ENCODE results near the gene CC2D2B. TPM values are rescaled to one million over a fixed set of nuclear protein-coding genes. Genes with fewer than 3 reads are reported as not detected.
"Not testable (repeated sequence)": the region's sequence is repeated elsewhere in the genome, so short reads cannot be mapped to it uniquely, and the experiment has no call there.

CC2D2B gene
- polyA plus RNA-seq, 1 donor from 2014 or later = 0.28 TPM

GRCh38 chr10:95964756-95965155 is 57.0 kb downstream of the CC2D2B start:
- Mint-ChIP-seq H3K27ac (peak overlapping the region in 1 of 3 donors; percentile 71), H3K4me3 (no peak overlapping the region)

GRCh38 chr10:95976362-95977229 is 68.8 kb downstream of the CC2D2B start:
- Mint-ChIP-seq H3K4me3 (no peak overlapping the region), H3K36me3 (peaks cover 2% of the 10 kb centered on the region), H3K27ac (no peak overlapping the region), H3K27me3 (no peaks in the 10 kb centered on the region), H3K9me3 (no peaks in the 10 kb centered on the region), H3K4me1 (peaks cover 1 to 4% (median 1%) of the 10 kb centered on the region in 3 donors)

More at GRCh38 chr10:95964756-95965155, 57.0 kb downstream of the CC2D2B start:
- Mint-ChIP-seq H3K4me1 (peaks cover 13 to 22% (median 15%) of the 10 kb centered on the region in 3 donors), H3K36me3 (peaks cover 2% of the 10 kb centered on the region), H3K9me3 (peaks cover 2 to 4% (median 3%) of the 10 kb centered on the region in 3 donors), H3K27me3 (no peaks in the 10 kb centered on the region)

DNA sequence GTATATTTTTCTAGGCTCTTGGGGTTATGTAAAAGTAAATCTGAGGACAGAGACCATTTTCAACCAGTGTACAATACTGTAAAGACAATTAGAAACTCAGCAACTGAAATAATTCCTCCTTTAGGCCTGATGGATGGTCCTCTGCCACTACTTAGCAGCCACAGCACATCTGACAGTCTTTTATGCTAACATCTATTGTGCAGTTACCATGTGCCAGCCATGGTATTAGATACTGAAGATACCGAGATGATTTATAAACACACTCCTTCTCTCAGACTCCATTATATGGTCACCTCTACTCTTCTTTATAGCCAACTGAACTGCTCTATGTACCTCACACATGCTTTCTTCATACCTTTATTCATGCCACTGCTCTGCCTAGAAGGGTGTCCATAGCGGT is 74.4 kb downstream of the CC2D2B start:
- Mint-ChIP-seq H3K36me3 (peaks cover 2% of the 10 kb centered on the region), H3K9me3 (no peaks in the 10 kb centered on the region), H3K4me3 (no peak overlapping the region), H3K4me1 (no peaks in the 10 kb centered on the region), H3K27me3 (no peaks in the 10 kb centered on the region), H3K27ac (no peak overlapping the region)

GRCh38 chr10:95987685-95988426 is 80.1 kb downstream of the CC2D2B start:
- no peak overlapping the region for H3K27ac Mint-ChIP-seq
- no peaks in the 10 kb centered on the region for H3K36me3 Mint-ChIP-seq
- no peaks in the 10 kb centered on the region for H3K27me3 Mint-ChIP-seq
- H3K4me1 Mint-ChIP-seq = peaks cover 4 to 8% (median 6%) of the 10 kb centered on the region in 3 donors
- no peaks in the 10 kb centered on the region for H3K9me3 Mint-ChIP-seq
- peak overlapping the region in 1 of 4 donors; percentile 11 for H3K4me3 Mint-ChIP-seq

DNA sequence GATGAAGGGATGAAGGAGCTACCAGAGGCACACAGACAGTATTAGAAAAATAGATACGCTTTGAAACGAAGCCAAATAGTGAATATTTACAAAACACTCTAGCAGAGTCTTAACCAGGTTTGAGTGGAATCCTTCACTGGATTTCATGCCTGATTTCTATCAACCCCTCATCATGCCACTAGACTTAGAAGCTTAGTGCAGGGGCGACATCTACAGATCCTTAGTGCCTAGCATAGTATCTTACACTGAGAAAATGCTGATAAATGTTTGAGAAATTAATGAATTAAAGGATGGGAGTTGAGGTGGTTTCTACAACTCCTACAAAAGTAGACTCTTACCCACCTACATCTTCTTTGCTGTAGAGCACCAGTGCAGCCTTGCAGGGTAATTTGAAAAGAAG is 80.9 kb downstream of the CC2D2B start:
- Mint-ChIP-seq H3K36me3 (no peaks in the 10 kb centered on the region), H3K27ac (no peak overlapping the region), H3K27me3 (no peaks in the 10 kb centered on the region), H3K9me3 (no peaks in the 10 kb centered on the region), H3K4me3 (peak overlapping the region in 1 of 4 donors; percentile 47), H3K4me1 (peaks cover 4 to 8% (median 6%) of the 10 kb centered on the region in 3 donors)

- not testable (repeated sequence) for H3K4me3 Mint-ChIP-seq, H3K36me3 Mint-ChIP-seq, H3K27me3 Mint-ChIP-seq, H3K27ac Mint-ChIP-seq, H3K4me1 Mint-ChIP-seq, H3K9me3 Mint-ChIP-seq
Observed at GRCh38 chr10:95994376-95994775, 86.6 kb downstream of the CC2D2B start.

- no peaks in the 10 kb centered on the region for H3K9me3 Mint-ChIP-seq
- H3K27me3 Mint-ChIP-seq = no peaks in the 10 kb centered on the region
- peak overlapping the region in 1 of 3 donors; percentile 28 for H3K27ac Mint-ChIP-seq
- peaks cover 1% of the 10 kb centered on the region for H3K36me3 Mint-ChIP-seq
- H3K4me3 Mint-ChIP-seq = no peak overlapping the region
- H3K4me1 Mint-ChIP-seq = peaks cover 4 to 5% (median 5%) of the 10 kb centered on the region in 3 donors
Observed at GRCh38 chr10:95998255-95998784, 90.5 kb downstream of the CC2D2B start.

DNA sequence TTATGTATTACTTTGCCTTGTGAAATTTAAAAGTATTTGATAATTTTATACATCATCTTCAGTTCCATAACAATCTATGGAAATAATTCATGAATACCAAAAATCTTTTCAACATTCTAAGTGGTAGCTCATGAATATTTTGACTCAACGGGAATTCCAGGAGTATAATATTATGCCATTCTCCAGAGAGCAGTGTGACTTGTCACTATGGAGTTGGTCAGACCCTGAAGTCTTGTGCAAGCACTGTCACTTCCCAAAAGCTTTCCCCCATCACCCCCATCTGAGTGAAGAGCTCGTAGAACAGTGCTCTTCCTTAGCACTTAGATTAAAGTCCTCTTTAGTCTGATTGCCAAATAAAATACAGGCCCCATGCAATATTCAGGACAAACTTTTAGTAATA is 106.2 kb downstream of the CC2D2B start:
- H3K27me3 Mint-ChIP-seq = no peaks in the 10 kb centered on the region

GRCh38 chr10:96014473-96015102 is 106.8 kb downstream of the CC2D2B start:
- no peaks in the 10 kb centered on the region for H3K27me3 Mint-ChIP-seq
- no peak overlapping the region for H3K27ac Mint-ChIP-seq
- no peak overlapping the region for H3K4me3 Mint-ChIP-seq
- no peaks in the 10 kb centered on the region for H3K36me3 Mint-ChIP-seq
- H3K9me3 Mint-ChIP-seq = no peaks in the 10 kb centered on the region
- H3K4me1 Mint-ChIP-seq = peaks cover 0 to 4% (median 1%) of the 10 kb centered on the region in 3 donors

More for the DNA sequence above, 106.2 kb downstream of the CC2D2B start:
- no peak overlapping the region for H3K4me3 Mint-ChIP-seq
- H3K27ac Mint-ChIP-seq = no peak overlapping the region
- H3K4me1 Mint-ChIP-seq = peaks cover 0 to 4% (median 1%) of the 10 kb centered on the region in 3 donors
- no peaks in the 10 kb centered on the region for H3K9me3 Mint-ChIP-seq
- no peaks in the 10 kb centered on the region for H3K36me3 Mint-ChIP-seq

- Mint-ChIP-seq H3K27me3 (no peaks in the 10 kb centered on the region), H3K27ac (no peak overlapping the region), H3K4me1 (peaks cover 0 to 4% (median 1%) of the 10 kb centered on the region in 3 donors)
Observed at GRCh38 chr10:96017191-96017687, 109.5 kb downstream of the CC2D2B start.

DNA sequence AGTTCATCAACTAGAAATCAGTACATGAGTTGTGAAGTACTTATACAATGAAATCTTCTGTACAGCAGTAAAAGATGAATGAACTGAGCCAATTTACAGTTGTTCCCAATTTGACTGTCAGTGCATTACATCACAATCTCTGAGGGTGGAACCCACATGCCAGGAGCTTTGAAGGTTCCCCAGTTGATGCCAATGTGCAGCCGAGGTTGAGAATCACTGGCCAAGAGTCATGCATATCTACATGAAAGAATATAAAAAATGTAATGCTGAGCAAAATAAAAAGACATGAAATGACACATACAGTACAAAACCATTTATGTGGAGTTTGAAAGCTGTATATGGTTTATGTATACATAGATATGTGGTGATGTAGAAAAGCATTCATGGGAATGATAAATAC is 113.6 kb downstream of the CC2D2B start:
- H3K27me3 Mint-ChIP-seq = no peaks in the 10 kb centered on the region
- peaks cover 0 to 2% (median 0%) of the 10 kb centered on the region in 3 donors for H3K9me3 Mint-ChIP-seq
- no peak overlapping the region for H3K4me3 Mint-ChIP-seq
- no peak overlapping the region for H3K27ac Mint-ChIP-seq
- no peaks in the 10 kb centered on the region for H3K36me3 Mint-ChIP-seq
- peaks cover 0 to 4% (median 1%) of the 10 kb centered on the region in 3 donors for H3K4me1 Mint-ChIP-seq

More at GRCh38 chr10:96017191-96017687, 109.5 kb downstream of the CC2D2B start:
- Mint-ChIP-seq H3K9me3 (no peaks in the 10 kb centered on the region), H3K36me3 (no peaks in the 10 kb centered on the region), H3K4me3 (no peak overlapping the region)

DNA sequence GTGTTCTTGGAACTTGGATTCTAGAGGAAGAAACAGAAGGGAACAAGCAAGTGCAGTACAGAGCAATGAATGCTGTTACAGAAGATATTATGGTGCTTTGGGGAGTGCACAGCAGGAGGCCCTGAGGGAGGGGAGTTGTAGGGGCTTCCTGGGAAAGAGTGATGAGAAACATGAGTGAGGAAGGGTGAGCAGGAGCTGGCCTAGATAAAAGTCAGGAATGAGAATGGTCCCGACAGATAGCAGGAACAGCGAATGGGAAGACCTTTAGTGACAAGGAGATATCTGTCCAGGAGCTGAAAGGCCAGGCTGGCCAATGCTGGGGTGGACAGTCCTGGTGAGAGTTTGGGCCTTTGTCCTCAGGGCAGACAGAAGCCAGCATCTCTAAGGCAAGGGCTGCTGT is 115.0 kb downstream of the CC2D2B start:
- H3K4me3 Mint-ChIP-seq = no peak overlapping the region
- H3K9me3 Mint-ChIP-seq = peaks cover 0 to 3% (median 0%) of the 10 kb centered on the region in 3 donors
- H3K4me1 Mint-ChIP-seq = no peaks in the 10 kb centered on the region
- H3K27ac Mint-ChIP-seq = no peak overlapping the region
- H3K36me3 Mint-ChIP-seq = no peaks in the 10 kb centered on the region
- H3K27me3 Mint-ChIP-seq = no peaks in the 10 kb centered on the region

DNA sequence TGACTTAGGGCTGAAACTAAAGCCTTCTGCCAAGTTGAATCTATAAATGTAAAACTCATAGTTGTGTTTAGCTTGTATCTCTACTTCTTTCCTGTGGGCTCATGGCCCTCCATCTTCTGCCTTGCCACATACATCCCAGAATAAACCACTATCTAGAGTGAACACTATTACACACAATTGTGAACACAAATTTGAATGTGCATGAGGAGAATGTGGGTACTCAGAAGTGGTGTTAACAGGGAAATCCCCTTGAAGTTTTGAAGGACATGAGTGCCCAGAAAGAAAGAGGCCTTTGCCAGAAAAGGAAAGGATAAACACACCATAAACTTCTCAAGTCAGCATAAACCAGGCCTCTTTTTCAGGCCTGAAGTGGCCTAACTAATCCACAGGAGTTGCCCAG is 115.4 kb downstream of the CC2D2B start:
- H3K4me3 Mint-ChIP-seq = no peak overlapping the region
- H3K9me3 Mint-ChIP-seq = peaks cover 0 to 3% (median 0%) of the 10 kb centered on the region in 3 donors
- no peak overlapping the region for H3K27ac Mint-ChIP-seq
- H3K27me3 Mint-ChIP-seq = no peaks in the 10 kb centered on the region
- H3K4me1 Mint-ChIP-seq = no peaks in the 10 kb centered on the region
- H3K36me3 Mint-ChIP-seq = no peaks in the 10 kb centered on the region

DNA sequence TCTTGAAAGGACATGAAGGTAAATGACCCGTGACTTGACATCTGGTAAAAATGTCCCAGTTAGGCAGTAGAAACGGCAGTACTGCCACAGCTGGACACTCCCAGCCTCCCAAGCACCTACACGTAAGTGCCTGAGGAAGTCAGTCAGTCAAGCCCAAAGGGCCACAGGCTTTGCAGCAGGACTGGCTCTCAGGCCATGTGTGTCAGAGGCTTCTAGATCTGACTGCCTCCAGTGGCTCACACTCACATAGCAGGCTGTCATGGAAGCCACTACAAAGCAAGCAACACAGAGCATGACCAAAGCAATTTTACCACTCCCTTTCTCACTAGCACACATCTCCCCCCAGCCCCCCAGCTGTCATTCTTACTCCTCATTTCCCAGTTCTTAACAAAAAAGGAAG is 117.8 kb downstream of the CC2D2B start:
- no peak overlapping the region for H3K27ac Mint-ChIP-seq
- no peaks in the 10 kb centered on the region for H3K27me3 Mint-ChIP-seq
- no peak overlapping the region for H3K4me3 Mint-ChIP-seq
- H3K9me3 Mint-ChIP-seq = peaks cover 0 to 3% (median 0%) of the 10 kb centered on the region in 3 donors
- peaks cover 3% of the 10 kb centered on the region for H3K36me3 Mint-ChIP-seq
- H3K4me1 Mint-ChIP-seq = no peaks in the 10 kb centered on the region
